ENCODE measurements around the gene CPLX4. TPM values are rescaled to one million over a fixed set of nuclear protein-coding genes. Genes with fewer than 3 reads are reported as not detected.

Gene CPLX4
- total RNA-seq, 6 experiments from 2014 or later: not detected

DNA sequence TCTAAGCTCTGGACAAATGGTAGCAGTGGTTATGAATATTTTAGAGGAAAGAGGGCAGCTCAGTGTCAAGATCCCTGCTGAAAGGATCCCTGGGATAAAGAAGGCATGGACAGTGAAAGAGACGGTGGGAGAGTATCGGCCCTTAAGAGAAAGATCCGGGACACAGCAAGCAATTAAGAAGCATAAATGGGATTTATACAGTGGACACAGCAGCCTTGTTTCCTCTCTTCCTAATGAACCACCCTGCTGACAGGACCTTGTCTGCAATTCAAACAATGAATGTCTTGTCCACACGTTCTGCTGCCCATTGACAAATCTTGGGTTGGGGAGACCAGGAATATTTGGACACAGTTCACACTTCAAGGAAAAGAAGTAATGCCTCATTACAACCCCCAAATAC, 16.5 kb downstream of the CPLX4 start:
- Mint-ChIP-seq H3K4me3 (no peak overlapping the region), H3K4me1 (ENCODE audit: low read depth) (no peaks in the 10 kb centered on the region), H3K36me3 (ENCODE audit: low read depth) (no peaks in the 10 kb centered on the region), H3K27me3 (ENCODE audit: insufficient read depth) (peaks cover 30% of the 10 kb centered on the region), H3K27ac (no peak overlapping the region), H3K9me3 (no peaks in the 10 kb centered on the region)
- DNase-seq: no peak
- TF ChIP-seq, protein P1, sequence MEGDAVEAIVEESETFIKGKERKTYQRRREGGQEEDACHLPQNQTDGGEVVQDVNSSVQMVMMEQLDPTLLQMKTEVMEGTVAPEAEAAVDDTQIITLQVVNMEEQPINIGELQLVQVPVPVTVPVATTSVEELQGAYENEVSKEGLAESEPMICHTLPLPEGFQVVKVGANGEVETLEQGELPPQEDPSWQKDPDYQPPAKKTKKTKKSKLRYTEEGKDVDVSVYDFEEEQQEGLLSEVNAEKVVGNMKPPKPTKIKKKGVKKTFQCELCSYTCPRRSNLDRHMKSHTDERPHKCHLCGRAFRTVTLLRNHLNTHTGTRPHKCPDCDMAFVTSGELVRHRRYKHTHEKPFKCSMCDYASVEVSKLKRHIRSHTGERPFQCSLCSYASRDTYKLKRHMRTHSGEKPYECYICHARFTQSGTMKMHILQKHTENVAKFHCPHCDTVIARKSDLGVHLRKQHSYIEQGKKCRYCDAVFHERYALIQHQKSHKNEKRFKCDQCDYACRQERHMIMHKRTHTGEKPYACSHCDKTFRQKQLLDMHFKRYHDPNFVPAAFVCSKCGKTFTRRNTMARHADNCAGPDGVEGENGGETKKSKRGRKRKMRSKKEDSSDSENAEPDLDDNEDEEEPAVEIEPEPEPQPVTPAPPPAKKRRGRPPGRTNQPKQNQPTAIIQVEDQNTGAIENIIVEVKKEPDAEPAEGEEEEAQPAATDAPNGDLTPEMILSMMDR (IDR thresholded peaks at IDR 0.05): no peak

DNA sequence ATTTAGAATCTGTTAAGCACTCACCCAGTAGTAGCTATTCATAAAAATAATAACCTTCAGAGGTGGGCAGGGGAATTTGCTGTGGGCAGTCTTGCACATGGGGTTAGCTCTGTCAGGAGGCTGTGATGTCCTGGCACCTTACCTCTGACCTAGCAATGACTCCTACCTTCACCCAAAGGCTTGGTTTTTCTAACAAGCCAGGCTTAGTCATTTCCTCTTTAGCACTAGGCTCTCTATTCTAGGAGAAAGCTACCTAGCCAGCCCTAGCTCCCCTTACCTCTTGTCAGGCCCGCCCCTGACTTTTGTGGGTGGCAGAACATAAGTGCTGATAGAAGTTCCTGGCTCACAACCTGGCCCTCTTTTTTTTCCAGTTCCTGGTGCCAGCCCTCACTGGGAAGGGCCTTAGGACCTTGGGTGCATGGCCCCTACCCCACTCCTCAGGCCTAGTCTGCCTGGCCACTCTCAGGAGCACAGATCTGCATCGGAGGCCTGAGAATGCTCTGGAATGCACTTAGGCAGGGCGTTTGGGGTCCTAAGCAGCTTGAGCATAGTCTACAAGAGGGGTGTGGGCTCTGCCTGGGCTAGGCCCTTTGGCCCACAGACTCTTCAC, 17.7 kb downstream of the CPLX4 start:
- Mint-ChIP-seq H3K27me3 (ENCODE audit: insufficient read depth) (peaks cover 31% of the 10 kb centered on the region), H3K36me3 (ENCODE audit: low read depth) (no peaks in the 10 kb centered on the region), H3K4me1 (ENCODE audit: low read depth) (no peaks in the 10 kb centered on the region), H3K27ac (no peak overlapping the region), H3K4me3 (no peak overlapping the region), H3K9me3 (no peaks in the 10 kb centered on the region)
- DNase-seq: no peak
- TF ChIP-seq, protein P1 (IDR thresholded peaks at IDR 0.05): no peak

DNA sequence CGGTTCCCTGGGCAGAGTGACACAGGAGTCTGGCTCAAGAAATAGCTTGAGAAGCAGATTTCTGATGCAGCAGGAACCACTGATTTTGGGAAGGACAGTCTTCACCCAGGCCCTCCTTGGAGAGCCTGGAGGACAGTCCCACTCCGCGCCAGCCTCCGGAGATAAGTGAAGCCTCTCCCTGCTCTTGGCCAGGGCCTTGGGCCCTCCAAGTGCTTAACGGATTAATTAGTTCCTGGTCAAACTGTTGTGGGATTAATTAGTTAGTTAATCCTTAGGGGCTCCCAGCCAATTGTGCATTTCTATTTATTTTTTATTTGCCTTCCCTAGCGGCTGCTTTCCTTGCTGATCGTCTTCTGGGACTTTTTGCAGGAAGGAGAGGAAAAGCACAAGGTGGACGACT, 19.6 kb downstream of the CPLX4 start:
- Mint-ChIP-seq H3K27me3 (ENCODE audit: insufficient read depth) (peaks cover 30% of the 10 kb centered on the region), H3K4me1 (ENCODE audit: low read depth) (no peaks in the 10 kb centered on the region), H3K9me3 (no peaks in the 10 kb centered on the region), H3K27ac (no peak overlapping the region), H3K36me3 (ENCODE audit: low read depth) (no peaks in the 10 kb centered on the region), H3K4me3 (no peak overlapping the region)
- DNase-seq: no peak
- TF ChIP-seq, protein P1 (IDR thresholded peaks at IDR 0.05): no peak

DNA sequence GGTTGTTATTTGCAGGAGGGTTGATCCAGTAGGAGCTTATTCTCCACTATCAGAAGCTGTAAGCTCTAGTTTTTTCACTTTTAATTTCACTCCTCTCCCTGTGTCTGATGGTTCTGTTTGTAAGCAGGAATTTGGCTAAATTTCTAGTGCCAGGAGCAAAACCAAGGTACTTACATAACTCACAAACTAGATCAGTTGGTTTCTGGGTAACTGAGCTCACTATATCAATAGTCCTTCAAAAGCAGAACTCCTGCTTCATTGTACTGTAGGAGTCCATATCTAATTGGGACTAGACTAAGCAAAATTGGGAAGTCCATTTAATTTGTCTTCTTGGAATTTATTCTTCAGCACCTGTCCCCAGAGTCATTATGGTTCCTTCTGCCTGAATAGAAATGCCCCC, 25.1 kb downstream of the CPLX4 start:
- no peaks in the 10 kb centered on the region for H3K4me1 Mint-ChIP-seq (ENCODE audit: low read depth)
- H3K27me3 Mint-ChIP-seq (ENCODE audit: insufficient read depth): peaks cover 33% of the 10 kb centered on the region
- no peak overlapping the region for H3K27ac Mint-ChIP-seq
- TF ChIP-seq, protein P1 (IDR thresholded peaks at IDR 0.05): no peak
- H3K4me3 Mint-ChIP-seq: no peak overlapping the region
- no peak for DNase-seq
- no peaks in the 10 kb centered on the region for H3K36me3 Mint-ChIP-seq (ENCODE audit: low read depth)
- no peaks in the 10 kb centered on the region for H3K9me3 Mint-ChIP-seq

DNA sequence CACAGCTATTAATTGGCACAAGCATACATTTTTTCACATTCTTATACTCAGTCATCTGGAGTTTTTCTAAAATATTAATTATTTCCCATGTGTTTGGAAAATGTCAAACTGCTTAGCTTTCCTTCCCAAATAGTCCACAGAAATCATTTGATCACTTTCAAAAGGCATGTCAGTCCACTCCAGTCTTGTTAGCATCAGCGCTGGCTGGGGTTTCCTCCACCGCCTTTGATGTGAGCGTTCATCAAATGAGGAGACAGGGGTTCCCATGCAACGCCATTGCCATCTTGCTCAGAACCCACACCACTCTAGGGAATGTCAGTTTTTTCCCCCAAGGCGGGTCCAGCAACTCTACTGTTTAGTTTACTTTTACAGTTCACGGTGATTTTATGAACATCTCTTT, 32.1 kb downstream of the CPLX4 start:
- Mint-ChIP-seq H3K4me1 (ENCODE audit: low read depth) (no peaks in the 10 kb centered on the region), H3K9me3 (no peaks in the 10 kb centered on the region), H3K36me3 (ENCODE audit: low read depth) (no peaks in the 10 kb centered on the region), H3K27me3 (ENCODE audit: insufficient read depth) (peaks cover 56% of the 10 kb centered on the region), H3K4me3 (no peak overlapping the region), H3K27ac (no peak overlapping the region)
- TF ChIP-seq, protein P1 (IDR thresholded peaks at IDR 0.05): no peak
- DNase-seq: no peak

DNA sequence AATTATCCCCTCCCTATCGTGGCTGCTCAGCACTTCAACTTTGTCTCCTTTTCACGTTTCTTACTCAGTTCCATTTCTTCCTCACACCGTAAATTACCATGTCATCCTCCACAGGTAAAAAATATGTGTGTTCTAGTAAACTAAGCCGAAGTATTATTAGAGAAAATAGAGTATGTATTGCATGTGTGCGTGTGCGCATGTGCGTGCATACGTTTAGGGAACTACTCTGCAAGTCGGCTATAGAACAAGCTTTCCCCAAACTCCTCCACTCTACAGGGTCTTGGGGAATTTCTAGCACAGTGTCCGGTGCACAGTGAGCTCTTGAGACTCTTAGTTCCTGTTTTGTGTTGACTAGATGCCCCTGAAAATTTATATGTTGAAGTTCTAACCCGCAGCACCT, 36.1 kb downstream of the CPLX4 start:
- Mint-ChIP-seq H3K4me3 (no peak overlapping the region), H3K4me1 (ENCODE audit: low read depth) (no peaks in the 10 kb centered on the region), H3K9me3 (no peaks in the 10 kb centered on the region), H3K36me3 (ENCODE audit: low read depth) (no peaks in the 10 kb centered on the region), H3K27me3 (ENCODE audit: insufficient read depth) (peaks cover 60% of the 10 kb centered on the region), H3K27ac (no peak overlapping the region)
- TF ChIP-seq, protein P1 (IDR thresholded peaks at IDR 0.05): no peak
- DNase-seq: no peak
